BJ (cell line): ENCODE data around the gene ARHGAP36. TPM values are rescaled to one million over a fixed set of nuclear protein-coding genes. Genes with fewer than 3 reads are reported as not detected.

ENCODE experiments used
- CTCF ChIA-PET: fragments of 350-600 bp; formaldehyde crosslinking; extraction: SDS; loops from one replicate; lab custom pipeline; 2021; ENCODE audit warnings: antibody characterized with exemption, inconsistent platforms; lab: Yijun Ruan, JAX
- POLR2A ChIA-PET: fragments of 300-600 bp; sonication (Branson Sonifier 250); formaldehyde crosslinking; extraction: SDS; loops from one replicate; lab custom pipeline; 2021; ENCODE audit warnings: antibody characterized with exemption; lab: Charles Lee
- DNase-seq: peaks from one replicate; pipeline ENCODE4 v3.0.0-alpha.2; 2011; ENCODE audit warnings: low read depth
- H3K27me3 ChIP-seq: 2 replicates; pipeline ENCODE4 v1.6.0; 2011; ENCODE audit warnings: low read length; ENCODE audit not compliant: control insufficient read depth, insufficient read depth
- H3K36me3 ChIP-seq: 2 replicates; pipeline ENCODE4 v1.5.1; 2011; ENCODE audit warnings: low read length; ENCODE audit not compliant: control insufficient read depth, insufficient read depth
- H3K4me3 ChIP-seq: 2 replicates; pipeline ENCODE4 v1.5.1; 2011; ENCODE audit warnings: low read depth, mild to moderate bottlenecking, control low read depth, low read length
- polyA plus RNA-seq: library from polyadenylated mRNA; depleted of rRNA; stranded (reverse); fragments of >200 nt; gene quantifications from 2 replicates; pipeline ENCODE4 v1.2.3, GENCODE V29; 2011
- TF ChIP-seq, protein P1 (sequence below): IDR thresholded peaks from 2 replicates; pipeline ENCODE4 v1.5.1; 2011; ENCODE audit warnings: low read depth, mild to moderate bottlenecking, control low read depth, inconsistent platforms, low read length, moderate library complexity; ENCODE audit not compliant: insufficient read depth

Gene ARHGAP36
- polyA plus RNA-seq, 1 experiment, result not detected

DNA sequence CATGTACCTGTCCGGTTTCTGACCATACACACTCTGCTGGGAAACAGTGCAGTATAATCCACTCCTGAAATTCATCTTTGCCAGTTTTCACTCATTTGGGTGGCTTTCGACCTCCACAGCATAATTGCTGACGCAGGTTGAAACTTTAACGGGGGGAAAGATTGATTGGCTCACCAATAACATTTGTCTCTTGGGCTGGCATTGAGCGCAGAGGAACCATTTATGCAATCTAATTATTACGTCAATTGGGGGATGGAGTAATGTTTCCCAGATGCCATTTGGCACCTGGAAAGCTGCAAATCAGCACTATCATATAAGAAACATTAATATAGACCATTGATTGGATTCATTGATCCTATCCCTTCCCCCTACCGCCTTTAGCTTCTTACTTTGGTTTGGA, 24.1 kb upstream of the ARHGAP36 start:
- Histone ChIP-seq H3K36me3 (no peaks in the 10 kb centered on the region), H3K27me3 (no peaks in the 10 kb centered on the region), H3K4me3 (no peak overlapping the region)
- ChIA-PET CTCF (no interaction called here), POLR2A (no interaction called here)
- TF ChIP-seq, protein P1, sequence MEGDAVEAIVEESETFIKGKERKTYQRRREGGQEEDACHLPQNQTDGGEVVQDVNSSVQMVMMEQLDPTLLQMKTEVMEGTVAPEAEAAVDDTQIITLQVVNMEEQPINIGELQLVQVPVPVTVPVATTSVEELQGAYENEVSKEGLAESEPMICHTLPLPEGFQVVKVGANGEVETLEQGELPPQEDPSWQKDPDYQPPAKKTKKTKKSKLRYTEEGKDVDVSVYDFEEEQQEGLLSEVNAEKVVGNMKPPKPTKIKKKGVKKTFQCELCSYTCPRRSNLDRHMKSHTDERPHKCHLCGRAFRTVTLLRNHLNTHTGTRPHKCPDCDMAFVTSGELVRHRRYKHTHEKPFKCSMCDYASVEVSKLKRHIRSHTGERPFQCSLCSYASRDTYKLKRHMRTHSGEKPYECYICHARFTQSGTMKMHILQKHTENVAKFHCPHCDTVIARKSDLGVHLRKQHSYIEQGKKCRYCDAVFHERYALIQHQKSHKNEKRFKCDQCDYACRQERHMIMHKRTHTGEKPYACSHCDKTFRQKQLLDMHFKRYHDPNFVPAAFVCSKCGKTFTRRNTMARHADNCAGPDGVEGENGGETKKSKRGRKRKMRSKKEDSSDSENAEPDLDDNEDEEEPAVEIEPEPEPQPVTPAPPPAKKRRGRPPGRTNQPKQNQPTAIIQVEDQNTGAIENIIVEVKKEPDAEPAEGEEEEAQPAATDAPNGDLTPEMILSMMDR, result no peak
- DNase-seq, result no peak

DNA sequence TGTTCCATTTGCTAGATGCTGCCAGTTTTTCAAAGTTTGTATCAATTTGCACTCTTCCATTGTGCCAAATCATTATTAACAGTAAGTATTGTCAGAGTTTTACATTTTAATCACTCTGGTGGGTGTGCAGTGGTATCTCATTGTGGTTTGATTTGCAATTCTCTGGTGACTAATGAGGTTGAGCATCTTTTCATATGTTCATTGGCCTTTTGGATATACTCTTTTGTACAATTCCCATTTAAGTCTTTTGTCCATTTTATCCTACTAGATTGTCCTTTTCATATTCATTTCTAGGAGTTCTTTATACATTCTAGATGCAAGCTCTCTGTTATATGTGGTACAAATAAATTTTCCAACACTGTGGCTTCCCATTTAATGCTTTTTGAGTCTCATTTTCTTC, 17.4 kb upstream of the ARHGAP36 start:
- ChIA-PET CTCF (no interaction called here), POLR2A (no interaction called here)
- no peak for DNase-seq
- TF ChIP-seq, protein P1, result no peak
- H3K36me3 ChIP-seq, result no peaks in the 10 kb centered on the region
- no peak overlapping the region for H3K4me3 ChIP-seq
- no peaks in the 10 kb centered on the region for H3K27me3 ChIP-seq

DNA sequence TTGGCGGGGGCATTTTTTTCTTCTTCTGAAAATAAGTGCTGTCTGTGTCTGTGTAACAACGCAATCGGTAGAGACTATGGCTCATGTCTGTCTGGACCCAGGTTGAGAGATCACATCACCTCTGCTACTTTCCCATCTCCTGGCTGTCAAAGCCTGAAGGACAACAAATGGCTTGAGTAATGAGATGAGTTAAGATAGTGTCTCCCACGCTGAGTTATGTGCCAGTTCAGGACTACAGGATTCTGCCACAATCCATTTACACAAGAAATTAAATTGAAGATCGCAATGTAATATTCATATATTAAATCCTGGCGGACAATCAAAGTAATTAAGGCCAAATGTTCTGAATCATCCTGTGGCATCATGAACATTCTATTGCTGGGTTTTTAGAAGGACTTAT, 16.5 kb upstream of the ARHGAP36 start:
- no peaks in the 10 kb centered on the region for H3K27me3 ChIP-seq
- no peaks in the 10 kb centered on the region for H3K36me3 ChIP-seq
- ChIA-PET CTCF (no interaction called here), POLR2A (no interaction called here)
- H3K4me3 ChIP-seq, result no peak overlapping the region
- no peak for DNase-seq
- TF ChIP-seq, protein P1, result no peak

DNA sequence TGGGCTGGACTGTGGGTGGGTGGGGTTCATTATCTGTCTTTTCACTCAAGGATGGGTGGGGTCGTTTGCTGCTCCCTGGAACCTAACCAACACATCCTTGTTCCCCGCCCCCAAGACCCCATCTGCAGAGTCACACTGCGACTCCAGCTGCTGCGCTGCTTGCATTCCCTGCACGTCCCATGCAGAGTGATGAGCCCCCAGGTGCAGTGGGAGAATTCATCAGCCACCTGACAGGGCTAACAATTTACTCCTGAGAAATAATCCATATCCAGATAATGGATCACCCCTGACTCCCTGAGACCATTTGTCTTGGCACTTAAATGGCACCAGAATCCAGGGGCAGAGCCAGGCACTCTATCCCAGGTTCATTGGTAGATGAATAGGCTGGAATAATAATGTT, 12.4 kb upstream of the ARHGAP36 start:
- DNase-seq, result no peak
- TF ChIP-seq, protein P1, result no peak
- ChIA-PET POLR2A (no interaction called here), CTCF (no interaction called here)
- H3K27me3 ChIP-seq, result no peaks in the 10 kb centered on the region
- H3K4me3 ChIP-seq, result no peak overlapping the region
- H3K36me3 ChIP-seq, result no peaks in the 10 kb centered on the region

DNA sequence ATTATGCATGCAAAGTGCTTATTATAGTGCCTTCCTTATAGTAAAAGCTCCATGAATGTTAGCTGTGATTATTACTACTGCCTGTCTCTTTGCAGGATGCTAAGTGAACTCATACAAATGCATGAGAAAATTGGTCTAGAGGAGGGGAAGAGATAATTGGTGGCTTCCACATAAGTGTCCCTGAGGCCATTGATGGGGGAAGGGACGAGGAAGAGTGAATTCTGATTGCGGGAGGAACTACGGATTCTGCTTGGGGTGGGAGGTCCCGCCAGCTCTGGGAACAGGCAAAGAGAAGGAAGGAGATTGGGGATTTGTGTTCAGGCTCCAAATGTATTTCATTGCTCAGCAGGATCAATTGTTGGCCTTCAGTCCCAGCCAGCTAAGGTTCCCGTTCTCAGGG, 11.6 kb upstream of the ARHGAP36 start:
- Histone ChIP-seq H3K27me3 (no peaks in the 10 kb centered on the region), H3K36me3 (no peaks in the 10 kb centered on the region), H3K4me3 (no peak overlapping the region)
- ChIA-PET CTCF (no interaction called here), POLR2A (no interaction called here)
- DNase-seq, result no peak
- TF ChIP-seq, protein P1, result no peak
